Measurements from ENCODE around the gene PUM2. TPM values are rescaled to one million over a fixed set of nuclear protein-coding genes. Genes with fewer than 3 reads are reported as not detected.

The PUM2 gene
- total and polyA plus RNA-seq, 2 of the 13 experiments (the other 11 are each of a cell fraction or from before 2014, with no cell fraction given) = 69.6 to 69.8 TPM

- TF ChIP-seq ESRRA (CRISPR knock-in tag; IDR thresholded peaks at IDR 0.05; ENCODE audit: low read depth) = peak; percentile 36; the same call in 1 of the 2 replicates
- TF ChIP-seq HES4 (CRISPR knock-in tag; IDR thresholded peaks at IDR 0.05; ENCODE audit: borderline replicate concordance) = peak; percentile 92; the same call in 1 of the 2 replicates
- no peak for TF ChIP-seq ZNF282 (IDR thresholded peaks at IDR 0.05; ENCODE audit: partially characterized antibody)
- TF ChIP-seq ZNF772 (CRISPR knock-in tag; IDR thresholded peaks at IDR 0.05) = peak; percentile 31; the same call in 1 of the 2 replicates
- no peak for TF ChIP-seq HIVEP1 (CRISPR knock-in tag; IDR thresholded peaks at IDR 0.05)
- TF ChIP-seq KLF12 (CRISPR knock-in tag; IDR thresholded peaks at IDR 0.05; ENCODE audit: borderline replicate concordance) = no peak
- no peak for TF ChIP-seq SIX1 (CRISPR knock-in tag; IDR thresholded peaks at IDR 0.05; ENCODE audit: borderline replicate concordance)
- no peak for TF ChIP-seq ISL2 (CRISPR knock-in tag; IDR thresholded peaks at IDR 0.05)
- peak; percentile 17; the same call in 1 of the 2 replicates for TF ChIP-seq PHF8 (CRISPR knock-in tag; IDR thresholded peaks at IDR 0.05)
- TF ChIP-seq SP2 (CRISPR knock-in tag; IDR thresholded peaks at IDR 0.05) = no peak
- TF ChIP-seq TFAP4 (IDR thresholded peaks at IDR 0.05; ENCODE audit: borderline replicate concordance, low read depth) = no peak
- peak; percentile 87; the same call in 1 of the 2 replicates for TF ChIP-seq ZNF672 (CRISPR knock-in tag; IDR thresholded peaks at IDR 0.05)
- TF ChIP-seq ZNF343 (CRISPR knock-in tag; IDR thresholded peaks at IDR 0.05) = 0 out of 2 replicates have a peak, but pooled peaks have one; percentile 19
- TF ChIP-seq ZNF644 (CRISPR knock-in tag; IDR thresholded peaks at IDR 0.05; ENCODE audit: low read depth) = no peak
- TF ChIP-seq ZNF766 (CRISPR knock-in tag; IDR thresholded peaks at IDR 0.05; ENCODE audit: borderline replicate concordance) = no peak; the same call in 1 of the 2 replicates
- peak; percentile 66 for TF ChIP-seq DBP (CRISPR knock-in tag; IDR thresholded peaks at IDR 0.05; ENCODE audit: not compliant biosample characterization)
- TF ChIP-seq PAX8 (CRISPR knock-in tag; IDR thresholded peaks at IDR 0.05; ENCODE audit: borderline replicate concordance) = peak; percentile 95; the same call in 1 of the 2 replicates
- TF ChIP-seq ZNF496 (CRISPR knock-in tag; IDR thresholded peaks at IDR 0.05; ENCODE audit: insufficient replicate concordance) = no peak
- TF ChIP-seq LBX2 (CRISPR knock-in tag; IDR thresholded peaks at IDR 0.05; ENCODE audit: borderline replicate concordance) = peak; percentile 91; the same call in 1 of the 2 replicates
- peak; percentile 57 for TF ChIP-seq YEATS4 (CRISPR knock-in tag; IDR thresholded peaks at IDR 0.05; ENCODE audit: borderline replicate concordance)
- 0 out of 2 replicates have a peak, but pooled peaks have one; percentile 43 for TF ChIP-seq ZBED4 (CRISPR knock-in tag; IDR thresholded peaks at IDR 0.05; ENCODE audit: borderline replicate concordance)
- TF ChIP-seq DR1 (CRISPR knock-in tag; IDR thresholded peaks at IDR 0.05) = no peak; the same call in 1 of the 2 replicates
- TF ChIP-seq PCBP1 (IDR thresholded peaks at IDR 0.05; ENCODE audit: borderline replicate concordance, low read depth, low read length) = 0 out of 2 replicates have a peak, but pooled peaks have one; percentile 19
- TF ChIP-seq MLLT10 (CRISPR knock-in tag; IDR thresholded peaks at IDR 0.05) = no peak
- no peak for TF ChIP-seq POLR2A (IDR thresholded peaks at IDR 0.05; ENCODE audit: insufficient read depth in 1 of 2, low read depth in 2 of 2, low read length in 2 of 2)
- no peak; the same call in 1 of the 2 replicates for TF ChIP-seq MXD4 (CRISPR knock-in tag; IDR thresholded peaks at IDR 0.05)
Measured at GRCh38 chr2:20224716-20225293, 125.8 kb downstream of the PUM2 start, which contains the start of gene SDC1 (continued).
